Measurements from ENCODE around the gene ORM2.

ORM2 gene

DNA sequence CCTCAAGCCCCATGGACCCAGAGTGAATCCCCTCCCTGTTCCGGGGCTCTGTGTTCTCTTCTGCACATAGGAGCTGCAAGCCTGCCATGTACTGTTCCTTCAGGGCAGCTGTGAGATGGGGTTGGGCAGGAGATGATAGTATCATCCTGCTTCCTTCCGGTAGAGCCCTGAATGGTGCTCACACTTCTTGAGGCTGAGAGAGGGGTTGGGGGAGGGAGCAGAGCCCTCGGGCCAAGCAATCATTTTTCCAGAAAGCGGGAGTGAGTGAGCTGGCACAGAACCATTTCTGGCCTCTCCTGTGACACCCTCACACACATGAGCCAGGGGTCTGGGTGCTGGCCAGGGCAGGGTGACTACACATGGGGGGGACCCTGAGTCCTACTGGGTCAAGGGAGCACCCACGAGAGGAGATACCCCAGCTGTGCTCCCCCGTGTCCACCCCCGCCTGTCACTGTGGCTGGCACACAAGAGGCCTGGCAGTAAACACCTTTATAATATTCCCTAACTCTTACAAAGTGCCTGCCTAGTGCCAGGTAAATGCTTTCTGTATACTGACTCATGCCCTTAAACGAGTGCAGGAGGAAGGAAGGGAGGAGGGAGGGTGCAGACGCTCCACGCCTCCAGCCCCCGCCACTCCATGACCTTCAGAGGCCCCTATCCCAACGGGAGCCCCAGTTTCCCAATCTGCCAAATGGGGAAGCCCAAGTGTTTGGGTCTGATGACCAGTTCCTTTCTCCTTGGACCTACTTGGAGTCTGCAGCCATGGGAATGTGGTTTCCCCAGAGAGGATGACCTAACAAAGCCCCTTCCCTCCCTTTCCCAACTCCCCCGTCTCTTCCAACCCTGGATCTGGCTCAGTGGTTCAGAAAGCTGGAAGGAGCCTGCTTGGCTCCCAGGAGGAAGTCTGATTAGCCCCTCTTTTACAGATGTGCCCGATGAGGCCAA lies 42.6 kb downstream of the ORM2 start:
- DNase-seq, result no peak

DNA sequence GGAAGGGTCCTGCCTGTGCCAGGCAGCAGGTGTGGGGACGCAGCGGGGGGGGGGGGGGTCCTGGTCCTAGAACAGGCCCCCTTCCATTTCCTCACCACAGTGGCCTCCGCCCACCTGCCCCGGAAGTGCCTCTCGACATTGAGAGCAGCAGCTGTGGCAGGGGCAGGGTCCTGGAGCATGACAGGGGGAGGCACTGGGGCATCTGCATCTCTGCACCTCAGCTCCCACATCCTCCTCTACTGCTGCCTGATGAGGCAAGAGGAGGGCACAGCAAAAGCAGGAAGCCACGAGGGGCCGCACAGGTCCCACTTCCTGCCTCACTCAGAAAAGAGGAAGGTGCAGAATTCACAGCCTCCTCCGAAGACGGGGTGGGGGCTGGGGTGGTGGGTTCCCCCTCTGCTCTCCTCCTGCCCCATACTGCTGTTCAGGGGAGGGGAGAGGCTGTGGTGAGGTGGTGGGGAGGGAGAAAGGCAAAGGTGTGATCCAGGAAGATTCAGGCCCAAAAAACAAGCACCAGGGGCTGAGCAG lies 43.3 kb downstream of the ORM2 start:
- no peak for DNase-seq

DNA sequence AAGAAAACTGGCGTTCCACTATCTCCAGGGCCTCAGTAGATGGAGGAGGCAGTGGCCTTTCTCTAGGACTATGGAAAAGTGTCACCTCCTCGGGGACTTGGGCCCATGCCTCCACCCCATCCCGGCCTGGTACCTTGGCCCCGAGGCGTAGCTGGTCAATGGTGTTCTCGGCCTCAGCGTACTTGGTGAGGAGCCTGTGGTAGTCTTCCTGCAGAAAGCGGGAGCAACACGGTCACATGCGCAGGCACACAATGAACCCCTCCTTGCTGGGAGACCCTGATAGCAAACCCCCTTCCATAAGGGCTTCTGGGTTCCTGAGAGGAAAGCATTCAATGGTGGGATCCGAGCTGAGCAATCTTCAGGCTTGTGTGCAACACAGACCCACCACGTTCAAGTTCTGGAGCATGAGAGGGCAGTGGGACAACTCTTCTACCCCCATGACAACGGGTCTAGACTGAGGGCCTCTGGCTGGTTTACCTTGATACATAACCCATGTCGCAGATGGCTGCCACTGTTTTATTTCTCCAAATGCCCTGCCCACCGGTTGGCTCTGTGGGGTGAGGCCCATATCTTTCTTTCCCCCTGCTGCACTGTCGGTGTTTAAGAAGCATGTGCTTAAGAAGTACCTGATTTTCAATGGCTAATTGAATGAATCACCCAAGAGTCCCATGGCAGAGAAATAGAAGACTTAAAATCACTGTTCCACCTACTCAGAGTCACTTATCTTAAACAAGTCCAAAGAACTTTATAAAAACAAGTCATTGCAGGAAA lies 44.5 kb downstream of the ORM2 start:
- no peak for DNase-seq

DNA sequence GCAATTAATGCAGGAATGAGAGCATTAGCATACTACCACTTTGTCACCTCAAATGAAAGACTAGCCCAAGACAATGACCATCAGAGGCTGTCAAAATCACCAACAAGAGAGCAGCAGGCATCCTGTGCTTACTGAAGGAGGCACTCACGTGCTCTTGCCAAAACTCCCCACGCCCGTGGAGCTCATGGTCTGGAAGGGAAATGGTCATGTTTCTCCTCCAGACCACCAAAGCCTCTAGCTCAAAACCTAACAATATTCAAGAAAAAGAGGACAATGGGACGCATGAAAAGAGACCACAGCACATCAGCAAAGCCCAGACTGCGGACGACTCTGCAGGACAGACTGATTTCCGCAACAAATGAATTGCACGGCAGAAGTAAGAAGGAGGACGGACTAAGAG lies 45.3 kb downstream of the ORM2 start:
- DNase-seq, result no peak

DNA sequence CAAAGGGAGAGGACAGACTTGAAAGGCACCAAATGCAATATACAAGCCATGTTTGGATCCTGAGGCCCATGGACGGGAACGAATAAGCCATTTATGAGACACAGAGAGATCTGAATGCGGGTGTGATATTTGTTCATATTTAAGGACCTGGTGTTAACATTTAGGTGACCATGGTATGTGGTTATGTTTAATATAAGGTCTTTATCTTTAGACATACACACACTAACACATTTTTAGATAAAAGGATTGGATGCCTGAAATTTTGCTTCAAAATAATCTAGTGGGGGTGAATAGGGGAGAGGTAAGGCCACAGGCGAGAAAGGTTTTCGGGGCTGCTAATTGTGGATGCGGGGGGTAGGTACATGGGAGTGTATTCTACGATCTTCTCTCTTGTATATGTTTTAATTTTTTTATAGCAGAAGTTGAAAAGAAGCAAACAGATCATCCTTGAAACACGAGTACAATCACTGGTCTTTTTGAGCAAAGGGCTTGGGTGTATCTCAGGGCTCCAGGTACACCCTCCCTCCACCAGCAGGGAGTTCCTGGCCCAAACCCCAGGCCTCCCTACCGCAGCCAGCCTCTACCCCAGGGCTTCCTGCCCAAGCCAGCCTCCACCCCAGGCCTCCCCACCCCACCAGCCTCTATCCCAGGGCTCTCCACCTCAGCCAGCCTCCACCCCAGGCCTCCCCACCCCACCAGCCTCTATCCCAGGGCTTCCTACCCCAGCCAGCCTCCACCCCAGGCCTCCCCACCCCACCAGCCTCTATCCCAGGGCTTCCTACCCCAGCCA lies 45.9 kb downstream of the ORM2 start:
- DNase-seq, result no peak

DNA sequence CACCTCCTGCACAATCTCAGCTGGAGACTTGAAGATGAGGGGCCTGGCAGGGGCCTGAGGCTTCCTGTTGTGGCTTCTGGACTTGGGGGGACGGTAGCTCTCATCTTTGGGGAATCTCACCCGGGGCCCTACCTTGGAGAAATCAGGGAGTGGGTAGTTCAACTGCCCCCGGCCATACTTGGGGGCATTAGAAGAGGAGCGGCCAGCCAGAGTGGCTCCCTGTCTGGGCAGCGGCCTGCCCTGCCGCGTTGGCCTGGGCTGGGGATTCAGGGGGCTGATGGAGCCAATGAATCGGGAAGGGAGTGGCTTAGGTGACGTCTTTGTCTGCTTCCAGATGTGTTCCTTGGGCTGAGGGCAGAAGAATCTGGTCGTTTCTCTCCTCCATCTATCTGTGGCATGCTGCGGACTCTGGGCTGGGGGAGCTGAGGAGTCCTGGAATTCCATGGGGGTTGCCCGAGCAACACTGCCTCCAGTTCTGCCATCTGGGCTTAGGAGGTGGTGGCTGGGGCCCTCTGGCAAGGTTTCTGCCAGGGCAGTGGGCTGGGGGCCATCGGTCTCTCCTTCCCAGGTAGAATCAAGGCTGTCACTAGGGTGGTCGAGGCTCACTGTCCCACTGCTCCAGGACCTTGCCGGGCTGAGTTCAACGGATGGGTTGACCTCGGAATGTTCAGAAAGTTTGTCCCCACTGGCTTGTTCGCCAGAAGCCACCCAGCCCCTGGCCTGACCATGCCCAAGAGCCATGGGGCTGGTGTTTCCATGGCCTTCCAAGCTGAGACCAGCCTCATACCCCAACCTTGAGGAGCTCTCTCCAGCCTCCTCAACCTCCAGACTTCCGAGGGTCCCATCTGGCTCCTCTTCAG lies 47.1 kb downstream of the ORM2 start:
- DNase-seq, result no peak

DNA sequence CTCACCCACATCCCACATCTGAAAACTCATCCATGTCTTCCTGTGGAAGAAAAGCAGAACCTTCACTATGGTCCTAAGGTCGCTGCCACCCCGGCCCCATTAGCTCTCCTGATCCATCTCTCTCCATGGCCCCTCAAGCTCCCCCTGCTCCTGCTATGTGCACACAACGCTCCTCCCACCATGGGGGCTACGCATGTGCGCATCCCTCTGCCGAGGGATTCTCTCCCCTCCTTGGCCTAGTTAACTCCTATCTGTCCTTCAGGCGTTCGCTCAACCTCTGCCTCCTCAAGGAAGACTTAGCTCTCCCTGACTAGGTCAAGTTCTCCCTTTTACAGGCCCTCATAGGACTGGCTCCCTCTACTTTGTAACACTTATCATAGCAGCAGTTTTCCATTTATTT lies 48.3 kb downstream of the ORM2 start:
- no peak for DNase-seq

DNA sequence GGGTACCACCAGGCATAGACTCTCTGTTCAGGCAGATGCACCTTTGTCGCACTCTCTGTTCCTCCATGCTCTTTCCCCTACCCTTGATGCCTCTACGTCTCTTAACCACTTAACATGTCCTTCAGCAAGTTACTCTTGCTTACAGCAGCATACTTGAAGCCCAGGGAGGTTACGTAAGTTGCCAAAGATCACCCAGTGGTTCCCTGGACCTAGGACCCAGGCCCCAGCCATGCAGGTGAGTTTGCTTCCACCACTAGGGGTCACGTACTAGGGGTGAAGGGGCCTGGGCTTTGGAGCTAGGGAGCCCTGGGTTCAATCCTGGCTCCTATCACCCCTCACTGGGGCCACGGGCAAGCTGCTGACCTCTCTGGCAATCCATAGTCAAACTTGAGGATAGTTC lies 49.2 kb downstream of the ORM2 start:
- no peak for DNase-seq

All from NCI-H2081 treated with DMSO at 0.1 percent for 48 hours (cell line).